Measurements from ENCODE around the gene TMEM256. TPM values are rescaled to one million over a fixed set of nuclear protein-coding genes. Genes with fewer than 3 reads are reported as not detected.

TMEM256 gene
- total and polyA plus RNA-seq, 5 donors from 2014 or later: 23.0 to 80.9 (median 66.3) TPM

GRCh38 chr17:7361906-7362305, 42.0 kb downstream of the TMEM256 start:
- no peak overlapping the region for H3K4me3 ChIP-seq (ENCODE audit: low read depth, low read length)
- Mint-ChIP-seq H3K27me3 (peaks cover 5% of the 10 kb centered on the region), H3K9me3 (no peaks in the 10 kb centered on the region), H3K4me1 (no peaks in the 10 kb centered on the region), H3K27ac (peak overlapping the region in 1 of 3 donors; percentile 18), H3K36me3 (no peaks in the 10 kb centered on the region), H3K4me3 (no peak overlapping the region)
- no peaks in the 10 kb centered on the region for H3K9me3 ChIP-seq (ENCODE audit: control insufficient read depth in 2 of 2, low read length in 2 of 2)
- ATAC-seq (ENCODE audit: low read depth in 2 of 2) (no peak), DNase-seq (no peak)
- no peaks in the 10 kb centered on the region for H3K36me3 ChIP-seq (ENCODE audit: control insufficient read depth, insufficient read depth, low read length)
- H3K27me3 ChIP-seq (ENCODE audit: control insufficient read depth, insufficient read depth, low read length): no peaks in the 10 kb centered on the region
- H3K27ac ChIP-seq (ENCODE audit: insufficient read depth, low read length, poor library complexity, severe bottlenecking): no peak overlapping the region
- no peaks in the 10 kb centered on the region for H3K4me1 ChIP-seq (ENCODE audit: control insufficient read depth, insufficient read depth, low read length, poor library complexity, severe bottlenecking)

- H3K4me3 ChIP-seq (ENCODE audit: low read depth, low read length): no peak overlapping the region
- no peaks in the 10 kb centered on the region for H3K36me3 ChIP-seq (ENCODE audit: control insufficient read depth, insufficient read depth, low read length)
- no peak for DNase-seq
- Mint-ChIP-seq H3K27me3 (peaks cover 4% of the 10 kb centered on the region), H3K36me3 (no peaks in the 10 kb centered on the region), H3K27ac (no peak overlapping the region), H3K4me3 (no peak overlapping the region), H3K4me1 (peaks cover 0 to 28% (median 8%) of the 10 kb centered on the region in 4 donors), H3K9me3 (no peaks in the 10 kb centered on the region)
- no peaks in the 10 kb centered on the region for H3K9me3 ChIP-seq (ENCODE audit: control insufficient read depth in 2 of 2, low read length in 2 of 2)
- H3K27ac ChIP-seq (ENCODE audit: insufficient read depth, low read length, poor library complexity, severe bottlenecking): no peak overlapping the region
- H3K27me3 ChIP-seq (ENCODE audit: control insufficient read depth, insufficient read depth, low read length): no peaks in the 10 kb centered on the region
- ATAC-seq (ENCODE audit: low read depth in 2 of 2): no peak
- peaks cover 10% of the 10 kb centered on the region for H3K4me1 ChIP-seq (ENCODE audit: control insufficient read depth, insufficient read depth, low read length, poor library complexity, severe bottlenecking)
These were observed 46.5 kb downstream of the TMEM256 start for GRCh38 chr17:7357381-7357780.

- H3K27me3 Mint-ChIP-seq: peaks cover 4% of the 10 kb centered on the region
- H3K4me3 Mint-ChIP-seq: peak overlapping the region in 1 of 4 donors; percentile 50
- no peak overlapping the region for H3K27ac Mint-ChIP-seq
These were observed 47.1 kb downstream of the TMEM256 start for GRCh38 chr17:7356756-7357155.

DNA sequence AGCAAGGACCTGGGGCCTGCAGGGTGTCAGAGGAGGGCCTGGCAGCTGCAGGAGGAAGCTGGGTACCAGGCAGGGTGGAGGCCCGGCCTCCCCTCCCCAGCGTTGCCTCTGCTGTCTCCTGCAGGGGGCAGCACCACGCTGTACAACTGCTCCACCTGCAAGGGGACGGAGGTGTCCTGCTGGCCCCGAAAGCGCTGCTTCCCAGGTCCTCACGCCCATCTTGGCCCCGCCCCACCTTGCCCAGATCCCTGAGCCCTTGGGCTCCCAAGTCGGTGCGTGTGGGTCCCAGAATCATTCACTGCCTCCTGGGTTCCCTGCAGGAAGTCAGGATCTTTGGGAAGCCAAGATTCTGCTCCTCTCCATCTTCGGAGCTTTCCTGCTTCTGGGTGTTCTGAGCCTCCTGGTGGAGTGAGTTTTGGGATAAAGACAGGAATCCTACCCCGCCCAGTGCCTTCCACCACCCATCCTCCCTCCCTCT, 47.8 kb downstream of the TMEM256 start:
- no peaks in the 10 kb centered on the region for H3K9me3 Mint-ChIP-seq
- DNase-seq (peak; percentile 69 to 90 (median 83)), ATAC-seq (ENCODE audit: low read depth in 2 of 2) (peak; percentile 74 to 79)
- Histone ChIP-seq H3K4me1 (ENCODE audit: control insufficient read depth, insufficient read depth, low read length, poor library complexity, severe bottlenecking) (peaks cover 21% of the 10 kb centered on the region), H3K9me3 (ENCODE audit: control insufficient read depth in 2 of 2, low read length in 2 of 2) (no peaks in the 10 kb centered on the region), H3K4me3 (ENCODE audit: low read depth, low read length) (no peak overlapping the region), H3K36me3 (ENCODE audit: control insufficient read depth, insufficient read depth, low read length) (no peaks in the 10 kb centered on the region), H3K27me3 (ENCODE audit: control insufficient read depth, insufficient read depth, low read length) (no peaks in the 10 kb centered on the region), H3K27ac (ENCODE audit: insufficient read depth, low read length, poor library complexity, severe bottlenecking) (no peak overlapping the region)
- H3K36me3 Mint-ChIP-seq: no peaks in the 10 kb centered on the region
- peaks cover 0 to 32% (median 10%) of the 10 kb centered on the region in 4 donors for H3K4me1 Mint-ChIP-seq
- no peak overlapping the region for H3K27ac Mint-ChIP-seq
- peaks cover 4% of the 10 kb centered on the region for H3K27me3 Mint-ChIP-seq
- peak overlapping the region in 1 of 4 donors; percentile 65 for H3K4me3 Mint-ChIP-seq

More at GRCh38 chr17:7356756-7357155, 47.1 kb downstream of the TMEM256 start:
- Histone ChIP-seq H3K36me3 (ENCODE audit: control insufficient read depth, insufficient read depth, low read length) (no peaks in the 10 kb centered on the region), H3K9me3 (ENCODE audit: control insufficient read depth in 2 of 2, low read length in 2 of 2) (no peaks in the 10 kb centered on the region), H3K4me1 (ENCODE audit: control insufficient read depth, insufficient read depth, low read length, poor library complexity, severe bottlenecking) (peaks cover 15% of the 10 kb centered on the region), H3K4me3 (ENCODE audit: low read depth, low read length) (no peak overlapping the region), H3K27me3 (ENCODE audit: control insufficient read depth, insufficient read depth, low read length) (no peaks in the 10 kb centered on the region), H3K27ac (ENCODE audit: insufficient read depth, low read length, poor library complexity, severe bottlenecking) (no peak overlapping the region)
- no peak for ATAC-seq (ENCODE audit: low read depth in 2 of 2)
- H3K36me3 Mint-ChIP-seq: no peaks in the 10 kb centered on the region
- peaks cover 0 to 29% (median 9%) of the 10 kb centered on the region in 4 donors for H3K4me1 Mint-ChIP-seq
- DNase-seq: no peak
- H3K9me3 Mint-ChIP-seq: no peaks in the 10 kb centered on the region

DNA sequence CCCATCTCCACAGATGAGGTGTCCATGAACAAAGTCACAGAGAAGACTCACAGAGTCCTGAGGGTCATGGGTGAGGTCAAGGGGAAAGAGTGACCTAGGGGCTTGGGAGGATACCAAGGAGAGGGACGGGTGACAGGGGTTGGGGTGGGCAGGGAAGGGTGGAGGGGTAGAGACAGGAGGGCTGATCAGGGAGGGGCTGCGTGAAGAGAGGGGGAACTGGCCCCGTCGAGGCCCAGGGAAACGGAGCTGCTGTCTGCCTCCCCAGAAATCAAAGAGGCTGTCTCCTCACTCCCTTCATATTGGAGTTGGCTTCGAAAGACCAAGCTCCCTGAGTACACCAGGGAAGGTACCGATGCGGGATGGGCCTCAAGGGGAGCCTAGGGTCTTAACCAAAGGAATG, 48.3 kb downstream of the TMEM256 start:
- H3K36me3 ChIP-seq (ENCODE audit: control insufficient read depth, insufficient read depth, low read length): no peaks in the 10 kb centered on the region
- peaks cover 26% of the 10 kb centered on the region for H3K4me1 ChIP-seq (ENCODE audit: control insufficient read depth, insufficient read depth, low read length, poor library complexity, severe bottlenecking)
- no peak overlapping the region for H3K27ac ChIP-seq (ENCODE audit: insufficient read depth, low read length, poor library complexity, severe bottlenecking)
- Mint-ChIP-seq H3K36me3 (no peaks in the 10 kb centered on the region), H3K9me3 (no peaks in the 10 kb centered on the region), H3K4me3 (no peak overlapping the region), H3K27ac (peak overlapping the region in 1 of 3 donors; percentile 85), H3K4me1 (peaks cover 0 to 38% (median 11%) of the 10 kb centered on the region in 4 donors), H3K27me3 (peaks cover 4% of the 10 kb centered on the region)
- ATAC-seq (ENCODE audit: low read depth in 2 of 2): no peak
- no peaks in the 10 kb centered on the region for H3K9me3 ChIP-seq (ENCODE audit: control insufficient read depth in 2 of 2, low read length in 2 of 2)
- H3K4me3 ChIP-seq (ENCODE audit: low read depth, low read length): no peak overlapping the region
- H3K27me3 ChIP-seq (ENCODE audit: control insufficient read depth, insufficient read depth, low read length): no peaks in the 10 kb centered on the region
- DNase-seq: no peak

DNA sequence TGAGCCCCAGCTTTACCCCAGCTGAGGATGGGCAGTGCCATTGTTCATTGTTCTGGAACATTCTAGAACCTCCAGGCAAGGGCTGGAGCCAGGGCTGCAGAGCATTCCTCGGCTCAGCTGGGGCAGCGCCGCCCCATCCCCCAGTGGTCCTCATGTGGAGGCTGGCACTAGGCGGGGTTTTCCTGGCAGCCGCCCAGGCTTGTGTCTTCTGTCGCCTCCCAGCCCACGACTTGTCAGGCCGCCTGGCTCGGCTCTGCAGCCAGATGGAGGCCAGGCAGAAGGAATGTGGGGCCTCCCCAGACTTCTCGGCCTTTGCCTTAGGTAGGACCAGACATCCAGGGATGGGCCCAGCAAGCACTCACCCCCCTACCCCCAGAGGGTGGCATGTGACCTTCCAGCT, 48.8 kb downstream of the TMEM256 start, which contains the start of gene TMEM95:
TSS of gene TMEM95 (plus strand) at position 104 of the 400 bp plus-strand sequence. CDS start at position 153, 49 bp downstream.
- Mint-ChIP-seq H3K36me3 (no peaks in the 10 kb centered on the region), H3K27me3 (peaks cover 4% of the 10 kb centered on the region), H3K4me1 (peaks cover 0 to 41% (median 13%) of the 10 kb centered on the region in 4 donors), H3K9me3 (no peaks in the 10 kb centered on the region), H3K27ac (peak within 1 kb of the TSS in 2 of 3 donors; percentile 80 to 85), H3K4me3 (peak within 1 kb of the TSS in 3 of 4 donors; percentile 56 to 65 (median 64))
- Histone ChIP-seq H3K27me3 (ENCODE audit: control insufficient read depth, insufficient read depth, low read length) (no peaks in the 10 kb centered on the region), H3K27ac (ENCODE audit: insufficient read depth, low read length, poor library complexity, severe bottlenecking) (no peak within 1 kb of the TSS), H3K4me1 (ENCODE audit: control insufficient read depth, insufficient read depth, low read length, poor library complexity, severe bottlenecking) (peaks cover 31% of the 10 kb centered on the region), H3K36me3 (ENCODE audit: control insufficient read depth, insufficient read depth, low read length) (no peaks in the 10 kb centered on the region), H3K9me3 (ENCODE audit: control insufficient read depth in 2 of 2, low read length in 2 of 2) (no peaks in the 10 kb centered on the region), H3K4me3 (ENCODE audit: low read depth, low read length) (no peak within 1 kb of the TSS)
- no peak for DNase-seq
- ATAC-seq (ENCODE audit: low read depth in 2 of 2): no peak

GRCh38 chr17:7354262-7354843, 49.5 kb downstream of the TMEM256 start:
- H3K27ac ChIP-seq (ENCODE audit: insufficient read depth, low read length, poor library complexity, severe bottlenecking): no peak overlapping the region
- H3K4me3 ChIP-seq (ENCODE audit: low read depth, low read length): no peak overlapping the region
- H3K4me1 ChIP-seq (ENCODE audit: control insufficient read depth, insufficient read depth, low read length, poor library complexity, severe bottlenecking): peaks cover 35% of the 10 kb centered on the region
- H3K27me3 Mint-ChIP-seq: peaks cover 4% of the 10 kb centered on the region
- no peaks in the 10 kb centered on the region for H3K27me3 ChIP-seq (ENCODE audit: control insufficient read depth, insufficient read depth, low read length)
- peak overlapping the region in 3 of 4 donors; percentile 21 to 56 (median 40) for H3K4me3 Mint-ChIP-seq
- ATAC-seq (ENCODE audit: low read depth in 2 of 2) (no peak), DNase-seq (no peak)
- no peaks in the 10 kb centered on the region for H3K9me3 Mint-ChIP-seq
- H3K36me3 Mint-ChIP-seq: peaks cover 3% of the 10 kb centered on the region
- peak overlapping the region in 1 of 3 donors; percentile 80 for H3K27ac Mint-ChIP-seq
- H3K36me3 ChIP-seq (ENCODE audit: control insufficient read depth, insufficient read depth, low read length): no peaks in the 10 kb centered on the region
- peaks cover 6 to 46% (median 18%) of the 10 kb centered on the region in 4 donors for H3K4me1 Mint-ChIP-seq
- H3K9me3 ChIP-seq (ENCODE audit: control insufficient read depth in 2 of 2, low read length in 2 of 2): no peaks in the 10 kb centered on the region
